Large intestine (tissue), 3 donors: Measurements from ENCODE around the gene OBSCN. TPM values are rescaled to one million over a fixed set of nuclear protein-coding genes. Genes with fewer than 3 reads are reported as not detected.

Source experiments
- DNase-seq, 2 donors: peaks; one replicate each; pipeline versions ENCODE4 v3.0.0 to v3.0.0-alpha.2; 2013
- H3K27ac ChIP-seq: one replicate; pipeline ENCODE4 v1.5.1; 2013; ENCODE audit warnings: low read length
- H3K27me3 ChIP-seq: 2 replicates; pipeline ENCODE4 v1.6.1; 2013; ENCODE audit warnings: low read length; ENCODE audit not compliant: control insufficient read depth, insufficient read depth
- H3K36me3 ChIP-seq: 2 replicates; pipeline ENCODE4 v1.6.1; 2013; ENCODE audit warnings: low read length; ENCODE audit not compliant: control insufficient read depth, insufficient read depth
- H3K4me1 ChIP-seq: one replicate; pipeline ENCODE4 v1.6.1; 2013; ENCODE audit warnings: low read length; ENCODE audit not compliant: control insufficient read depth, insufficient read depth
- H3K4me3 ChIP-seq: one replicate; pipeline ENCODE4 v1.5.1; 2013; ENCODE audit warnings: low read length
- H3K9me3 ChIP-seq: one replicate; pipeline ENCODE4 v1.6.1; 2013; ENCODE audit warnings: mild to moderate bottlenecking, low read depth, low read length, moderate library complexity; ENCODE audit not compliant: control insufficient read depth
- WGBS: methylation state at CpG from one replicate; pipeline ENCODE4 v1.1.5; 2013; ENCODE audit warnings: low lambda C conversion rate; ENCODE audit not compliant: insufficient coverage; 5-methylcytosine and 5-hydroxymethylcytosine counted together
- polyA plus RNA-seq: library from polyadenylated mRNA; unstranded; fragments of 120-200 nt; gene quantifications from one replicate; pipeline ENCODE4 v1.2.1, GENCODE V29; 2013

The OBSCN gene
- polyA plus RNA-seq, 1 donor = 58.9 TPM

DNA sequence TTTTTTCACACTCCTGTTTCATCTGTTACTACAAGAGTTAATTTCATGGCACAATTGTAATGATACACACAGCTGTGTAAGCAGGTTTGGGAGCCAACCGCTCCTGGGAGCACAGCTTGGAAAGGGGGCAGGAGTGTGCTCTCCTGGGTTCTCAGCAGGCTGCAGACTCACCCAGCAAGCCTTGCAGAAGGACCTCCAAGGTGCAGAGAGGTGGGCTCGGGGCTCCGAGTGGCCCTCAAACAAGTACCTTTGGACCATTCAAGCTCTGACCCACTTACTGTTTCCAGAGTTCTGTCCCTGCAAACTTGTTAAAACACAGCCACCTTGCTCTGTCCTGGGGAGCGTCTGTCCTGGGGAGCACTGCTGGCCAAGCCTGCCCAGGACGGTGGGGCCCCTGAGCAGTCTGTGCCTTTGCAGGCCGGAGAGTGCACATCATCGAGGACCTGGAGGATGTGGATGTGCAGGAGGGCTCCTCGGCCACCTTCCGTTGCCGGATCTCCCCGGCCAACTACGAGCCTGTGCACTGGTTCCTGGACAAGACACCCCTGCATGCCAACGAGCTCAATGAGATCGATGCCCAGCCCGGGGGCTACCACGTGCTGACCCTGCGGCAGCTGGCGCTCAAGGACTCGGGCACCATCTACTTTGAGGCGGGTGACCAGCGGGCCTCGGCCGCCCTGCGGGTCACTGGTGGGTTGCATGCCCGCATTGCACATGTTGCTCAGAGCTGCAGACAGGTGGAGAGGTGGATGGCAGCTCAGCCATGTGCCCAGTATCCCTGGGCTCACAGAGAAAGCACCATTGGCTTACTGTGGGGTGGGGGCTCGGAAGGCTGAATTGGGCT, 78.0 kb downstream of the OBSCN start:
- no CpG with 5 or more reads among the region's 26 CpGs for WGBS
- no peaks in the 10 kb centered on the region for H3K4me1 ChIP-seq
- no peak for DNase-seq
- no peak overlapping the region for H3K4me3 ChIP-seq
- H3K36me3 ChIP-seq = peaks cover 44% of the 10 kb centered on the region
- no peaks in the 10 kb centered on the region for H3K9me3 ChIP-seq
- H3K27me3 ChIP-seq = no peaks in the 10 kb centered on the region
- H3K27ac ChIP-seq = no peak overlapping the region

DNA sequence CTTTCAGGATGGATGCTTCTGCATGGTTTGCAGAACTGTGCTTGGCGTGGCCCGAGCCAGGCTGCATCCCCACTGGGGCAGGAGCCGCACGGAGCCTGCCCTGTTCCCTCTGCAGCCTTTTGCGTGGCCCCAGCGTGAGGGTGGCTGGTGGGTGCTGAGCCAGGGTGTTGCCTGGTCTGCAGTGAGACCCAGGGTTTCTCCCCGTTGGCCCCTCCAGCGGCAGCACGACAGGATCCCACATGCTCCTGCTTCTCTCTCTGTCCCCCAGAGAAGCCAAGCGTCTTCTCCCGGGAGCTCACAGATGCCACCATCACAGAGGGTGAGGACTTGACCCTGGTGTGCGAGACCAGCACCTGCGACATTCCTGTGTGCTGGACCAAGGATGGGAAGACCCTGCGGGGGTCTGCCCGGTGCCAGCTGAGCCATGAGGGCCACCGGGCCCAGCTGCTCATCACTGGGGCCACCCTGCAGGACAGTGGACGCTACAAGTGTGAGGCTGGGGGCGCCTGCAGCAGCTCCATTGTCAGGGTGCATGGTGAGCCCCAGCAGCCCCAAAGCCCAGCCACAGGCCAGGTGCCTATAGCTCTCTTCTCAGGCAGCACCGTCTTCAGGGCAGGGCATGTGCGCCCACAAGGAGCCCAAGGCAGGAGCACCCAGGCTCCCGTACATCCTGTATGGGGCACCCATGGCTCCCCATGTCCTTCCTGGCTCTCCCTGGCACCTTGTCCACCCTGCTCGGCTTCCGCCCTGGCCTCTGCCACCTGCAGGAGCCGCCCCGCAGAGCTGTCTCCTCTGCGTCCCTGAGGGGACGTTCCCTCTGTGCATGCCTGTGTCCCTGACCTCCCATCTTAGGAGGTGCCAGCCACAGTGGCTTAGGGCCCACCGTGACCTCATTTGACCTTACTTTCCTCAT, 78.9 kb downstream of the OBSCN start:
- Histone ChIP-seq H3K27ac (no peak overlapping the region), H3K4me3 (no peak overlapping the region), H3K9me3 (no peaks in the 10 kb centered on the region), H3K27me3 (no peaks in the 10 kb centered on the region), H3K4me1 (no peaks in the 10 kb centered on the region), H3K36me3 (peaks cover 39% of the 10 kb centered on the region)
- WGBS = no CpG with 5 or more reads among the region's 28 CpGs
- DNase-seq = no peak

DNA sequence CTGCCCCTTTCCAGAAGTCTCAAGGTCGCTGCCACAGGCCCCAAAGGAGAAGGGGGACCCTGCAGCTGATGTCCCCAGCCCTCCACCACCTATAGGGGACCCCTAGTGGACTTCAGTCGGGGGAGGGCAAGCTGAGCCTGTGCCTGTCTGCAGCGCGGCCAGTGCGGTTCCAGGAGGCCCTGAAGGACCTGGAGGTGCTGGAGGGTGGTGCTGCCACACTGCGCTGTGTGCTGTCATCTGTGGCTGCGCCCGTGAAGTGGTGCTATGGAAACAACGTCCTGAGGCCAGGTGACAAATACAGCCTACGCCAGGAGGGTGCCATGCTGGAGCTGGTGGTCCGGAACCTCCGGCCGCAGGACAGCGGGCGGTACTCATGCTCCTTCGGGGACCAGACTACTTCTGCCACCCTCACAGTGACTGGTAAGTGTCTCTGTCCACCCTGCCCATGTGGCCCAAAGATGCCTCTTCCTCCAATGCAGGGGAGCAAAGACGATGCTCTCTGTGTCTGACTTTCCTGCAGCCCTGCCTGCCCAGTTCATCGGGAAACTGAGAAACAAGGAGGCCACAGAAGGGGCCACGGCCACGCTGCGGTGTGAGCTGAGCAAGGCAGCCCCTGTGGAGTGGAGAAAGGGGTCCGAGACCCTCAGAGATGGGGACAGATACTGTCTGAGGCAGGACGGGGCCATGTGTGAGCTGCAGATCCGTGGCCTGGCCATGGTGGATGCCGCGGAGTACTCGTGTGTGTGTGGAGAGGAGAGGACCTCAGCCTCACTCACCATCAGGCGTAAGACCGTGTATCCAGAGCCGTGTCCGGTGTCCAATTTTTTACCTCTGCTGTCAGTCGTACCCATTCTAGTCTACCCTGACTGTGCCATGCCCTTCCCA, 79.9 kb downstream of the OBSCN start:
- Histone ChIP-seq H3K4me3 (no peak overlapping the region), H3K36me3 (peaks cover 30% of the 10 kb centered on the region), H3K27ac (no peak overlapping the region), H3K9me3 (no peaks in the 10 kb centered on the region), H3K27me3 (no peaks in the 10 kb centered on the region), H3K4me1 (no peaks in the 10 kb centered on the region)
- DNase-seq = no peak
- no CpG with 5 or more reads among the region's 32 CpGs for WGBS

DNA sequence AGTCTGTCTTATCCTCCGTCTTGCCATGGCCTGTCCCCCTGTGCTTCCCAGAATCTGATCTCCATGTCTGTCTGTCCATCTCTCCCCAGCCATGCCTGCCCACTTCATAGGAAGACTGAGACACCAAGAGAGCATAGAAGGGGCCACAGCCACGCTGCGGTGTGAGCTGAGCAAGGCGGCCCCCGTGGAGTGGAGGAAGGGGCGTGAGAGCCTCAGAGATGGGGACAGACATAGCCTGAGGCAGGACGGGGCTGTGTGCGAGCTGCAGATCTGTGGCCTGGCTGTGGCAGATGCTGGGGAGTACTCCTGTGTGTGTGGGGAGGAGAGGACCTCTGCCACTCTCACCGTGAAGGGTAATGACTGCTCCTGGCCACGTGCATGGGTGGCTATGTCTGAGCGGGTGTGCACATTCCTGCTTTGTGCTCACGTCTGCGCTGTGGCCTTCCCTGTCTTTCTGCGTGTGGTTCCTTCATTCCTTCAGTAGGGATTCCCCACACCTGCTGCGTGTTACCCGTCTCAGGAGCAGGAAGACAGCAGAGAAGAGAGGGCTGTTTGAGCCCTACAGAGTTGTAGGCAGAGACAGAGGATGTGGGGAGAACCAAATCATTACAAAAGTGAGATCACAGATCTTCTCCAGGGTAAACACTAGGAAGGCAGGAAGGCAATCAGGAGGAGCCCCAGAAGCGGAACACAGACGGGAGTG, 80.8 kb downstream of the OBSCN start:
- Histone ChIP-seq H3K27ac (no peak overlapping the region), H3K36me3 (peaks cover 25% of the 10 kb centered on the region), H3K4me3 (no peak overlapping the region), H3K4me1 (no peaks in the 10 kb centered on the region), H3K27me3 (no peaks in the 10 kb centered on the region), H3K9me3 (no peaks in the 10 kb centered on the region)
- no CpG with 5 or more reads among the region's 18 CpGs for WGBS
- no peak for DNase-seq

DNA sequence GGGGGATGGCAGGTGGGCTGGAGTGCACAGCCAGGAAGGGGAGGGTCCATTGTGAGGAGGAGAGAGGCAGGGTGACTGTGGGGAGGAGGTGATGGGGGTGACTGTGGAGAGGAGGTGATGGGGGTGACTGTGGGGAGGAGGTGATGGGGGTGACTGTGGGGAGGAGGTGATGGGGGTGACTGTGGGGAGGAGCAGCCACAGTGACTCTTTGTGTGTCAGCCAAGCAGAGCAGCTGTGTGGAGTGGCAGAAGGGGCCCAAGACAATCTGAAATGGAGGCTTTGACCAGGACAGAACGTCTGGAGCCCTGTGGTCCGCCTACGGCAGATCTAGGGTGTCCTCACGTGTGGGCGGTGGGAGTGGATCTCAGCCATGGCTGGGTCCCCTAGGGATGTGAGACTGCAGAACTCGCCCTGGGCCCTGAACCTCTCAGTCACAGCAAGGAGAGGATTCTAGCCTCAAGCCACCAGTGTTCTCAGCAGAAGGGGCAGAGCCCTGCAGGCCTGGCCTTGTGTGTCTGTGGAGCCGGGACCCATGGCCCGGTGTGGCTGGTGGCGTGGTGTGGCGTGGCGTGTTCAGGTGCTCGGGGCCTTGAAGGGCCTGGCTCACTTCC, 81.5 kb downstream of the OBSCN start:
- Histone ChIP-seq H3K27me3 (no peaks in the 10 kb centered on the region), H3K36me3 (peaks cover 23% of the 10 kb centered on the region), H3K4me1 (no peaks in the 10 kb centered on the region), H3K4me3 (no peak overlapping the region), H3K9me3 (no peaks in the 10 kb centered on the region), H3K27ac (no peak overlapping the region)
- DNase-seq = no peak
- WGBS = no CpG with 5 or more reads among the region's 12 CpGs

DNA sequence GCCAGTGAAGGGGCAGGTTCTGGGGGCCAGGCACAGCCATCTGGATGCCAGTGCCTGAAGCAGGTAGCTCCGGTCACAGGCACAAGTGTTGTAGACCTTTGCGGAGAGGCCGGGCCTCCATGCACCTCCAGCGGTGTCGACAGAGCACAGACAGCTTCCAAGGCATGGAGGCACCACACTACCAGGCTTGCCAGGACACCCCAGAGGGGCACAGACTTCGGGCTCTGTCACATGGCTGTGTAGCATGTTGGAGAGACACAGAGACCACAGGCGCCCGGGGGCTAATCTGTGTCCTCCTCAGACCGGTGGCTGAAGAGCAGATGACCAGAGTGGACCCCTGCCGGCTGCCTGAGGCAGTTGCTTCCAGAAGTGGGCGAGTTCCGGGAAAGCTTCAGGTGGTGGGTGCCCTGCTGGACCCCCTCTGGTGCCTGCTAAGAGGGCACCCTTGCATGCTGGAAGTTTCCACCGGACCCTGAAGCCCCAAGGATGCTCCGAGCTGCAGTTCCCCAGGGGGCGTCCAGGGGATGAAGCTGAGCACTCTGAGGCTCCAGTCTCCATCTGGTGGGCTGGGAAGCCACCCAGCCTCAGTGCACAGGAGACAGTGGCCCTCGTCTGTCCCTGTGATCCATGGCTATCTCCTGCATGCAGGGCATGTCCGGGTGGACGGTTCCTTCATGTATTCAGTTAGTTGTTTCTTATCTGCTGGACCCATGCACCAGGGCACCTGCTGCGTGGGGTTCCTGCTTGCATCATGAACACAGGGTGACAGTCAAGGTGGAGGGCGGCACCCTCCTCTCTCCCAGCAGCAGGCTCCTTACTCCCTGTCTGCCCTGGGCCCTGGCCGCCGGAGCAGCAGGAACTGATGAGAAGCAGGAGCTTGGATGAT, 82.4 kb downstream of the OBSCN start:
- H3K9me3 ChIP-seq = no peaks in the 10 kb centered on the region
- no peak overlapping the region for H3K27ac ChIP-seq
- H3K4me3 ChIP-seq = no peak overlapping the region
- H3K36me3 ChIP-seq = peaks cover 23% of the 10 kb centered on the region
- DNase-seq = no peak
- no peaks in the 10 kb centered on the region for H3K27me3 ChIP-seq
- no CpG with 5 or more reads among the region's 22 CpGs for WGBS
- H3K4me1 ChIP-seq = no peaks in the 10 kb centered on the region

DNA sequence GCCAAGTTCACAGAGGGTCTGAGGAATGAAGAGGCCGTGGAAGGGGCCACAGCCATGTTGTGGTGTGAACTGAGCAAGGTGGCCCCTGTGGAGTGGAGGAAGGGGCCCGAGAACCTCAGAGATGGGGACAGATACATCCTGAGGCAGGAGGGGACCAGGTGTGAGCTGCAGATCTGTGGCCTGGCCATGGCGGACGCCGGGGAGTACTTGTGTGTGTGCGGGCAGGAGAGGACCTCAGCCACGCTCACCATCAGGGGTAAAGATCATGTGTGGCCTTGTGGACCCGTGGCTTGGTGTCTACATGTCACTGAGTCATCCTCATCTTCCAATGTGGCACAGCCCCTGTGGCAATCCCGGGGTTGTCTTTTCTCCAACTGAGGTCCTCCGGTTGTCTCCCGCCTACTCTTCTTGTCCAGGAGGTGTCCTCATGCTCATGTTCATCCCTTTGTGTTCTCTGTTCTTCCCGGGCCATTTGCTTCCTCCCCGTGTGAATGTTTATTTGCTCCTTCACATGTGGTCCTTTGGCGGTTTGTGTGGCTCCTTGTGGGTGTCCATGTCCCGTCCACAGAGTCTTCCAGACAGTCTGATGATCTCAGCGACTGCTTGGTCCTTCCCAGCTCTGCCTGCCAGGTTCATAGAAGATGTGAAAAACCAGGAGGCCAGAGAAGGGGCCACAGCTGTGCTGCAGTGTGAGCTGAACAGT, 84.2 kb downstream of the OBSCN start:
- H3K9me3 ChIP-seq = no peaks in the 10 kb centered on the region
- DNase-seq = no peak

DNA sequence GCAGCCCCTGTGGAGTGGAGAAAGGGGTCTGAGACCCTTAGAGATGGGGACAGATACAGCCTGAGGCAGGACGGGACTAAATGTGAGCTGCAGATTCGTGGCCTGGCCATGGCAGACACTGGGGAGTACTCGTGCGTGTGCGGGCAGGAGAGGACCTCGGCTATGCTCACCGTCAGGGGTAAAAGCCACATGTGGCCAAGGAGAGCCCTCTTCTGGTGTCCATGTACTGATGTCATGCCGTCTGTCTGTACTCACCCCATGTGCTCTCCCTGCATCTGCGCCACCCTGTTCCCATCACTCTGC, 84.7 kb downstream of the OBSCN start:
- WGBS = no CpG with 5 or more reads among the region's 9 CpGs
- no peak overlapping the region for H3K4me3 ChIP-seq

More for the DNA sequence above, 84.2 kb downstream of the OBSCN start:
- WGBS = 71% methylated on average over 4 of the region's 16 CpGs
- Histone ChIP-seq H3K36me3 (peaks cover 14% of the 10 kb centered on the region), H3K27ac (no peak overlapping the region), H3K4me3 (no peak overlapping the region), H3K4me1 (no peaks in the 10 kb centered on the region), H3K27me3 (no peaks in the 10 kb centered on the region)

More for the DNA sequence above, 84.7 kb downstream of the OBSCN start:
- Histone ChIP-seq H3K4me1 (no peaks in the 10 kb centered on the region), H3K27ac (no peak overlapping the region), H3K27me3 (no peaks in the 10 kb centered on the region), H3K36me3 (peaks cover 10% of the 10 kb centered on the region), H3K9me3 (peaks cover under 1% of the 10 kb centered on the region)
- no peak for DNase-seq
